BLaER1 (cell line): ENCODE data around the gene PITPNC1.

Experiments used
- H3K27ac ChIP-seq: shearing (Covaris generic); formaldehyde crosslinking; 2 replicates; pipeline ENCODE4 v1.8.1; 2022
- H3K27me3 ChIP-seq: shearing (Covaris generic); formaldehyde crosslinking; 2 replicates; pipeline ENCODE4 v1.8.1; 2022
- H3K36me3 ChIP-seq: shearing (Covaris generic); formaldehyde crosslinking; 2 replicates; pipeline ENCODE4 v1.8.1; 2022
- H3K4me1 ChIP-seq: shearing (Covaris generic); formaldehyde crosslinking; 2 replicates; pipeline ENCODE4 v1.8.1; 2022
- H3K4me2 ChIP-seq: shearing (Covaris generic); formaldehyde crosslinking; 2 replicates; pipeline ENCODE4 v1.8.1; 2022
- H3K4me3 ChIP-seq: shearing (Covaris generic); formaldehyde crosslinking; 2 replicates; pipeline ENCODE4 v1.8.1; 2022
- H3K9ac ChIP-seq: shearing (Covaris generic); formaldehyde crosslinking; 2 replicates; pipeline ENCODE4 v1.8.1; 2022
- H3K9me3 ChIP-seq: shearing (Covaris generic); formaldehyde crosslinking; 2 replicates; pipeline ENCODE4 v1.8.1; 2022
- H4K20me1 ChIP-seq: shearing (Covaris generic); formaldehyde crosslinking; 2 replicates; pipeline ENCODE4 v1.8.1; 2022
- Cebpa-rat ChIP-seq: shearing (Covaris generic); IDR thresholded peaks from 2 replicates; pipeline ENCODE4 v1.8.1; 2022

PITPNC1 gene

DNA sequence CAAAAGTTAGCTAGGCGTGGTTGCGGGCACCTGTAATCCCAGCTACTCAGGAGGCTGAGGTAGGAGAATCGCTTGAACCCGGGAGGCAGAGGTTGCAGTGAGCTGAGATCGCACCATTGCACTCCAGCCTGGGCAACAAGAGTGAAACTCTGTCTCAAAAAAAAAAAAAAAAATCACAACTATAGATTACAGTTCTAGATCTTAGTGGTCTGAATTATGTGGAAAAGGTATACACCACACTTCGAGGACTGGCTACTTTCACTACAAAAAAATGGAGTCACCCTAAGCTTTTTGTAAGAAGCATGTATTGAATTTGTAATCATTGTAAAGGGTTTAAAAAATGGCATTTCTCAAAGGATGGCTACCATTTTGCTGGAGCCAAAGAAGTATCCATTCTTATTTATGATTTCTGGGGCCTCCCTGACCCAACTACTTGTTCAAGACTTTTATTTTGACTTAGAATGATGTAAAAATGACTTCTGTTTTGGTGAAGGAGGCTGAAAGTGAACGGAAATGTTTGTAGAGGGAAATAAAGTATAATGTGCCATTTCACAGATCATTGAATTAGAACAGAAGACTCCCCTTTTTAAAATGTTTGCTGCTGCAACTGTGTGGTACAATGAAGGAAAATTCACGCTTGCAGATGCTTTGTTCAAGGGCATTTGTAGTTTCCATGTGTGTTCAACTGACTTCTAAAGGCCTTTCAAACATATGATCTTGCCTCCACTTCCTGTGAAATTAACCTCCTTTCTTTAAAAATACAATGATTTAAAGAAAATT lies 303.6 kb downstream of the PITPNC1 start:
- Histone ChIP-seq H3K9ac (peak overlapping the region; percentile 26; the same call in 1 of the 2 replicates), H3K36me3 (peaks cover 12% of the 10 kb centered on the region; the same call in 1 of the 2 replicates), H3K4me2 (peak overlapping the region; percentile 78), H4K20me1 (no peaks in the 10 kb centered on the region), H3K27ac (peak overlapping the region; percentile 70), H3K27me3 (no peaks in the 10 kb centered on the region; the same call in 1 of the 2 replicates), H3K4me1 (peaks cover 88% of the 10 kb centered on the region), H3K9me3 (peaks cover 4% of the 10 kb centered on the region; the same call in 1 of the 2 replicates), H3K4me3 (no peak overlapping the region)
- TF ChIP-seq Cebpa-rat: no peak

- H3K27ac ChIP-seq: peak overlapping the region; percentile 70; the same call in 1 of the 2 replicates
- peaks cover 88% of the 10 kb centered on the region for H3K4me1 ChIP-seq
- peaks cover 22% of the 10 kb centered on the region for H3K36me3 ChIP-seq
- no peaks in the 10 kb centered on the region for H3K27me3 ChIP-seq
- no peaks in the 10 kb centered on the region for H4K20me1 ChIP-seq
- H3K9ac ChIP-seq: no peak overlapping the region
- peak overlapping the region; percentile 78 for H3K4me2 ChIP-seq
- TF ChIP-seq Cebpa-rat: no peak
- H3K4me3 ChIP-seq: no peak overlapping the region
- H3K9me3 ChIP-seq: peaks cover 4% of the 10 kb centered on the region; the same call in 1 of the 2 replicates
Observed at GRCh38 chr17:67682196-67682595, 305.1 kb downstream of the PITPNC1 start.

DNA sequence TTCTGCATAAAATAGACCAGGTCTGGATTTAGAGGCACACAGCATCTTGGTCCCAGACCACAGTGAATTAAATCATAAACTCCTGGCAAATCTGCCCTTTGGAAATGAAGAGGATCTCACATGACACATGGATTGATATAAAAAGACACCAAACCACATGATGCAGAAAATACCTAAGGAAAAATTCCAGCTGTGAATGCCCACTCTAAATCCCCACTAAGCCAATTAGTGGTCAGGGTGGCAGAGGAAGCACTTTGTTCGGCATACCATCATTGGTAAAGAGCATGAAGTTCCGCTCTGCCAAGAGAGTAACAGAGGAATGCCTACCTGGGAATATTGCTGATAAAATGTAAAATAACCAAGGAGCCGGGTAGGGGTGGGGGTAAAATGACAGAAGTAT lies 308.3 kb downstream of the PITPNC1 start:
- H3K9me3 ChIP-seq: peaks cover 4% of the 10 kb centered on the region; the same call in 1 of the 2 replicates
- no peak overlapping the region for H3K4me3 ChIP-seq
- H3K27ac ChIP-seq: no peak overlapping the region
- H3K4me2 ChIP-seq: peak overlapping the region; percentile 55
- no peak for TF ChIP-seq Cebpa-rat
- no peaks in the 10 kb centered on the region for H4K20me1 ChIP-seq
- H3K9ac ChIP-seq: no peak overlapping the region
- H3K4me1 ChIP-seq: peaks cover 79% of the 10 kb centered on the region
- H3K36me3 ChIP-seq: peaks cover 29% of the 10 kb centered on the region
- no peaks in the 10 kb centered on the region for H3K27me3 ChIP-seq

- Histone ChIP-seq H3K4me2 (peak overlapping the region; percentile 55; the same call in 1 of the 2 replicates), H4K20me1 (no peaks in the 10 kb centered on the region), H3K4me1 (peaks cover 77% of the 10 kb centered on the region), H3K27ac (peak overlapping the region; percentile 14; the same call in 1 of the 2 replicates), H3K27me3 (no peaks in the 10 kb centered on the region), H3K9ac (no peak overlapping the region), H3K9me3 (peaks cover 4% of the 10 kb centered on the region; the same call in 1 of the 2 replicates), H3K4me3 (no peak overlapping the region), H3K36me3 (peaks cover 29% of the 10 kb centered on the region)
- TF ChIP-seq Cebpa-rat: no peak
Observed at GRCh38 chr17:67686241-67686640, 309.2 kb downstream of the PITPNC1 start.

- no peak overlapping the region for H3K9ac ChIP-seq
- no peaks in the 10 kb centered on the region for H3K27me3 ChIP-seq
- H3K27ac ChIP-seq: peak overlapping the region; percentile 14; the same call in 1 of the 2 replicates
Observed at GRCh38 chr17:67687511-67687910, 310.4 kb downstream of the PITPNC1 start.

DNA sequence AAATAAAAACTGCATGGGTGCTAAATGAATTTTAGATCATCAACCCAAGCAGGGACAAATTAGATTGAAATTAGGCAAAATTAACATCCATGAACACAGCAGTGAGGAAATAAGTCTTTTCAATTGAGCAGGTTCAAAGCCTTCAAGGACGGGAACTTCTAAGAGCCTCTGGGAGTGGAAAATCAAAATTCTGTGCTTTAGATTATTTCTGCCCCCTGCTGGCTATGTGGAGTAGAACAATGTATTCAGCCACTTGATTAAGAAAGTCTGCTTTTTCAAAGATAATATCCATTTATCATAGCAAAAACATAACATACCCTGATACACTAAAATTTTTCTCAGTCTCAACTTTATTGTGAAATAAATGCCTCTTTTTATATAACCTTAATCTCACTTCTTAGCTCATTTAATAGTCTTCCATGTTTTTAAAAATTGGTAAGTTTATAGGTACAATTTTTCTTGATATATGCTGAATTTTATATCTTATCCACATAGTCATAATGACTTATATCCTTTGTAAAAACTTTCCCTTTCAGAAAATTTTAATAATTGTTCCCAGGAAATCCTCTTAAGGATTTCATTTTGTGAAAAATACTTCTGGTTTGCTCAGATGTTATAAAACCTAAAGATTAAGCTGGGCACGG lies 312.6 kb downstream of the PITPNC1 start:
- peaks cover 44% of the 10 kb centered on the region for H3K36me3 ChIP-seq
- no peak for TF ChIP-seq Cebpa-rat

More at GRCh38 chr17:67687511-67687910, 310.4 kb downstream of the PITPNC1 start:
- peaks cover 4% of the 10 kb centered on the region; the same call in 1 of the 2 replicates for H3K9me3 ChIP-seq
- TF ChIP-seq Cebpa-rat: no peak
- H3K4me3 ChIP-seq: no peak overlapping the region
- H4K20me1 ChIP-seq: no peaks in the 10 kb centered on the region
- peaks cover 75% of the 10 kb centered on the region for H3K4me1 ChIP-seq
- peaks cover 26% of the 10 kb centered on the region for H3K36me3 ChIP-seq
- peak overlapping the region; percentile 55 for H3K4me2 ChIP-seq

DNA sequence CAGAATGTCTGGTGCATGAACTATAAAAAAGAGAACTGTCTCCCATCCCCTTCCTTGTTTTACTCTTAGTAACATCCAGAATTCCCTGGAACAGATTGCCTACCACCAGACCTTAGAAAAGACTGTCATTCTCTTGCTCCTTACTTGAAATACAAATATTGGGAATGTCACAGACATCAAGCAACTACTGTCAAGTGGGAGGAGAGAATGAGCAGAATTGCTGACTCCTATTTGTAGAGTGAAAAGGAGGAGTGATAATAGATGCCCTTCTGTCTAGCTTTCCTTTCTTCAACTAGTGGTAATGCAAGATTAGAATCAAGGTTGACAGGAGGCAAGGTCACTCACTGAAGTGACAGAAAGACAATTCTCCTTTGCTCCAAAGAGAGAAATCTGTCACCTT lies 316.7 kb downstream of the PITPNC1 start:
- no peak overlapping the region for H3K27ac ChIP-seq
- no peak for TF ChIP-seq Cebpa-rat
- peaks cover 7% of the 10 kb centered on the region for H3K9me3 ChIP-seq
- H3K4me3 ChIP-seq: no peak overlapping the region
- peaks cover 10% of the 10 kb centered on the region for H3K27me3 ChIP-seq
- H4K20me1 ChIP-seq: no peaks in the 10 kb centered on the region
- H3K9ac ChIP-seq: no peak overlapping the region
- H3K36me3 ChIP-seq: peaks cover 21% of the 10 kb centered on the region
- peak overlapping the region; percentile 79; the same call in 1 of the 2 replicates for H3K4me2 ChIP-seq
- peaks cover 78% of the 10 kb centered on the region for H3K4me1 ChIP-seq

More for the DNA sequence above, 312.6 kb downstream of the PITPNC1 start:
- H3K27ac ChIP-seq: no peak overlapping the region
- H3K4me3 ChIP-seq: no peak overlapping the region
- no peaks in the 10 kb centered on the region for H3K27me3 ChIP-seq
- H3K9me3 ChIP-seq: peaks cover 7% of the 10 kb centered on the region
- H4K20me1 ChIP-seq: no peaks in the 10 kb centered on the region
- H3K4me1 ChIP-seq: peaks cover 79% of the 10 kb centered on the region
- no peak overlapping the region for H3K9ac ChIP-seq
- no peak overlapping the region for H3K4me2 ChIP-seq

DNA sequence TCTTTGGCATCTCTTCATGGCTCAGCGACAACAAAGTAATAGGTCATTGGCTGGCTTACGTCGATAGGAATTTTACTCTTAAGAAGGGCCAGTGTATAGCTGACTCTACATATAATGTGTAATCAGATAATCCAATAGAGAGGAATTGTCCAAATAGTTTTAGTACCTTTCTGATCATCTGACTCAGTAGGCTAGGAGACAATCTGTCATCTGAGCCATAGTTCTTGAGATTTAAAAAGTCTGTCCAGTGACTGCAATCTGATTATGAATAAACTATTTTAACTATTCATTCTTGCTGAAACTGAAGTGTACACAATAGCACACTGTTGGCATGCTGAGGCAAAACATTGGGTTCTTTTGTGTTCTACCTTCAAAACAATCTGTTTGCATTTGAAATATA lies 319.3 kb downstream of the PITPNC1 start:
- no peak overlapping the region for H3K4me3 ChIP-seq
- peak overlapping the region; percentile 79 for H3K4me2 ChIP-seq
- no peaks in the 10 kb centered on the region for H4K20me1 ChIP-seq
- H3K9me3 ChIP-seq: peaks cover 7% of the 10 kb centered on the region
- H3K27me3 ChIP-seq: peaks cover 28% of the 10 kb centered on the region
- H3K9ac ChIP-seq: no peak overlapping the region
- peaks cover 21% of the 10 kb centered on the region for H3K36me3 ChIP-seq
- H3K27ac ChIP-seq: peak overlapping the region; percentile 45
- H3K4me1 ChIP-seq: peaks cover 86% of the 10 kb centered on the region
- no peak for TF ChIP-seq Cebpa-rat

- H3K9ac ChIP-seq: 0 out of 2 replicates have a peak overlapping the region, but pooled peaks have one; percentile 25
- peaks cover 28% of the 10 kb centered on the region for H3K27me3 ChIP-seq
- H3K4me1 ChIP-seq: peaks cover 86% of the 10 kb centered on the region
- no peak overlapping the region for H3K4me3 ChIP-seq
- H4K20me1 ChIP-seq: no peaks in the 10 kb centered on the region
- TF ChIP-seq Cebpa-rat: no peak
- peaks cover 7% of the 10 kb centered on the region for H3K9me3 ChIP-seq
- peak overlapping the region; percentile 88 for H3K27ac ChIP-seq
- peak overlapping the region; percentile 79 for H3K4me2 ChIP-seq
- H3K36me3 ChIP-seq: peaks cover 21% of the 10 kb centered on the region
Observed at GRCh38 chr17:67696853-67697498, 319.9 kb downstream of the PITPNC1 start.
